B cell (primary cell): ENCODE measurements around the gene ANO2. TPM values are rescaled to one million over a fixed set of nuclear protein-coding genes. Genes with fewer than 3 reads are reported as not detected.

ENCODE experiments used
- ATAC-seq: fragments of 200-7000 bp; cut with Tn5 transposase; one replicate; pipeline ENCODE4 v1.10.0; 2021; ENCODE audit warnings: low read depth, mild to moderate bottlenecking, moderate number of reproducible peaks, moderate library complexity
- CTCF ChIA-PET: fragments of 350-600 bp; sonication (Branson Sonifier 250); formaldehyde crosslinking; loops from one replicate; lab custom pipeline; 2021; ENCODE audit warnings: antibody characterized with exemption, inconsistent platforms; lab: Charles Lee
- POLR2A ChIA-PET: fragments of 350-600 bp; sonication (Branson Sonifier 250); formaldehyde crosslinking; loops from one replicate; lab custom pipeline; 2021; ENCODE audit warnings: antibody characterized with exemption; lab: Charles Lee
- DNase-seq: peaks from one replicate; pipeline ENCODE4 v3.0.0; 2013
- H2AFZ ChIP-seq: 2 replicates; pipeline ENCODE4 v1.6.1; 2012; ENCODE audit warnings: mild to moderate bottlenecking, low read depth, low read length; ENCODE audit not compliant: insufficient read depth, poor library complexity, severe bottlenecking
- H3K27ac ChIP-seq, 2 donors: 1 replicate in 1 of 2; 2 replicates in 1 of 2; pipeline ENCODE4 v1.5.1; 2012 to 2013; ENCODE audit warnings: low read length in 2 of 2, mild to moderate bottlenecking in 2 of 2, moderate library complexity in 1 of 2
- H3K27me3 ChIP-seq, 4 experiments: fragments of 200-600 bp in 1 of 4; sonication (generic) in 1 of 4; replicated peaks in 1 of 4; 1 replicate in 2 of 4; 2 replicates in 2 of 4; pipeline versions ENCODE4 v1.6.1 to v1.7.0; 2013 to 2016; ENCODE audit warnings: low read length in 3 of 4, mild to moderate bottlenecking in 2 of 4, mixed read lengths in 1 of 4, moderate library complexity in 1 of 4; ENCODE audit not compliant: insufficient read depth in 4 of 4, control insufficient read depth in 3 of 4; ENCODE audit errors: control extremely low read depth in 1 of 4
- H3K36me3 ChIP-seq, 2 experiments: replicated peaks in 1 of 2; 1 replicate in 1 of 2; 2 replicates in 1 of 2; pipeline versions ENCODE4 v1.6.1 to v1.7.1; 2013; ENCODE audit warnings: low read length in 1 of 2; ENCODE audit not compliant: insufficient read depth in 2 of 2, control insufficient read depth in 1 of 2; ENCODE audit errors: control extremely low read depth in 1 of 2, extremely low read depth in 1 of 2
- H3K4me1 ChIP-seq, 2 donors: fragments of 200-600 bp in 1 of 2; sonication (generic) in 1 of 2; 1 replicate in 1 of 2; 2 replicates in 1 of 2; pipeline versions ENCODE4 v1.5.1 to v1.6.1; 2013 to 2017; ENCODE audit warnings: low read length in 2 of 2; ENCODE audit not compliant: control insufficient read depth in 2 of 2, insufficient read depth in 2 of 2
- H3K4me2 ChIP-seq: replicated peaks from 2 replicates; pipeline ENCODE3; 2012; ENCODE audit warnings: mild to moderate bottlenecking, low read depth, low read length; ENCODE audit not compliant: poor library complexity, severe bottlenecking
- H3K4me3 ChIP-seq, 5 experiments: fragments of 200-600 bp in 1 of 5; sonication (generic) in 1 of 5; 1 replicate in 3 of 5; 2 replicates in 2 of 5; pipeline versions ENCODE4 v1.5.1 to v1.7.0; 2011 to 2016; ENCODE audit warnings: low read length in 4 of 5, mild to moderate bottlenecking in 4 of 5, low read depth in 2 of 5, control low read depth in 1 of 5, moderate library complexity in 1 of 5; ENCODE audit not compliant: insufficient read depth in 1 of 5; ENCODE audit errors: control extremely low read depth in 1 of 5, extremely low read depth in 1 of 5
- H3K79me2 ChIP-seq: fragments of 200-600 bp; sonication (generic); one replicate; pipeline ENCODE4 v1.6.0; 2016; ENCODE audit warnings: low read length; ENCODE audit not compliant: control insufficient read depth, insufficient read depth
- H3K9ac ChIP-seq: fragments of 200-600 bp; sonication (generic); 2 replicates; pipeline ENCODE4 v1.6.1; 2017; ENCODE audit warnings: mild to moderate bottlenecking, low read length, moderate library complexity
- H3K9me3 ChIP-seq, 3 donors: one replicate each; pipeline versions ENCODE4 v1.6.1 to v1.7.1; 2013; ENCODE audit warnings: low read length in 2 of 3; ENCODE audit not compliant: control insufficient read depth in 2 of 3, insufficient read depth in 1 of 3; ENCODE audit errors: control extremely low read depth in 1 of 3
- H4K20me1 ChIP-seq: 2 replicates; pipeline ENCODE4 v1.6.0; 2012; ENCODE audit warnings: mild to moderate bottlenecking, low read length; ENCODE audit not compliant: insufficient read depth, control insufficient read depth, poor library complexity, severe bottlenecking
- H3K27ac Mint-ChIP-seq: one replicate; pipeline ENCODE4 v1.8.0; 2021; ENCODE audit warnings: mixed read lengths
- H3K27me3 Mint-ChIP-seq: one replicate; pipeline ENCODE4 v1.8.0; 2021; ENCODE audit warnings: mixed read lengths
- H3K4me1 Mint-ChIP-seq: one replicate; pipeline ENCODE4 v1.8.0; 2021; ENCODE audit warnings: mixed read lengths
- H3K4me3 Mint-ChIP-seq: one replicate; pipeline ENCODE4 v1.8.0; 2021; ENCODE audit warnings: mixed read lengths
- H3K9me3 Mint-ChIP-seq: one replicate; pipeline ENCODE4 v1.8.0; 2022; ENCODE audit warnings: mixed read lengths; ENCODE audit not compliant: insufficient read depth
- EZH2 ChIP-seq: IDR thresholded peaks from 2 replicates; pipeline ENCODE4 v1.6.1; 2012; ENCODE audit warnings: borderline replicate concordance, low read depth, mild to moderate bottlenecking, moderate library complexity, low read length; ENCODE audit not compliant: insufficient read depth, poor library complexity, severe bottlenecking
- WGBS: methylation state at CpG from one replicate; pipeline ENCODE4 v1.1.5; 2013; ENCODE audit warnings: missing lambda C conversion rate; ENCODE audit not compliant: insufficient coverage; 5-methylcytosine and 5-hydroxymethylcytosine counted together
- intact Hi-C: fragments of 100-400 bp; cut with micrococcal nuclease; formaldehyde crosslinking; loops from one replicate; pipeline ENCODE4 v1.10.0; 2022
- polyA plus RNA-seq: library from polyadenylated mRNA; depleted of rRNA; stranded (reverse); fragments of >200 nt; gene quantifications from 2 replicates; pipeline ENCODE4 v1.2.3, GENCODE V29; 2012
- total RNA-seq, 2 donors: library from RNA; stranded (reverse); fragments of 120-200 nt in 1 of 2; gene quantifications; 1 replicate in 1 of 2; 2 replicates in 1 of 2; pipeline versions ENCODE4 v1.2.3 to v1.2.4, GENCODE V29; 2013 to 2022
- TF ChIP-seq, protein P1 (sequence below): fragments of 200-600 bp; IDR thresholded peaks from one replicate; pipeline ENCODE4 v1.8.0; 2022; ENCODE audit warnings: antibody characterized with exemption, mild to moderate bottlenecking

ANO2 gene
- total and polyA plus RNA-seq, 2 donors (not counting 1 experiment from before 2014, with no cell fraction given), result not detected

DNA sequence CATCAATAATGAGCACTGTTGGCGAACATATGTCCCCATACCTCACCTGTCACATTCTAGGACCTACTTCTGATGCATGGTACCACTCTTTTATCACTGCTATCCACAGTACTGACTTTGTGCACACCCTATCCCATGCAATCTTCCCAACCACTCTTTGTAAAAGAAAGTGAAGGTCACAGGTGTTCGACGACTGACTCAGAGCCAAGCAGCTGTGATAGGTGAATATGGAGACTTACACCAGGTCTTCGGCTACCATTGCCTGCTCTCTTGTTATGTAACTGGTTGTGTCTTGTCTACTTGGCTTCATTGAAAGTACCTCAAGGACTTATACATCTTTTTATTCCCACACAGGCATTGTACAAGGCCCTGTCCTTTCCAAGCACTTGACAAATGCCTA, 169.0 kb downstream of the ANO2 start:
- no peaks in the 10 kb centered on the region for H3K27me3 ChIP-seq
- no peaks in the 10 kb centered on the region for H3K79me2 ChIP-seq
- H3K27me3 Mint-ChIP-seq, result peaks cover 18% of the 10 kb centered on the region
- H3K27ac ChIP-seq, result no peak overlapping the region
- no peak overlapping the region for H3K4me2 ChIP-seq
- POLR2A ChIA-PET, result no interaction called here
- no peaks in the 10 kb centered on the region for H3K36me3 ChIP-seq
- no peak overlapping the region for H2AFZ ChIP-seq
- H3K4me1 ChIP-seq, result no peaks in the 10 kb centered on the region
- CTCF ChIA-PET, result no interaction called here
- H3K9me3 Mint-ChIP-seq, result no peaks in the 10 kb centered on the region
- no peak overlapping the region for H3K4me3 ChIP-seq
- WGBS, result 100% methylated on average over 1 of the region's 4 CpGs
- no peaks in the 10 kb centered on the region for H3K4me1 Mint-ChIP-seq
- no peak for ATAC-seq
- intact Hi-C loops, result no loop called here
- DNase-seq, result no peak
- no peak overlapping the region for H3K9ac ChIP-seq
- no peaks in the 10 kb centered on the region for H4K20me1 ChIP-seq
- no peaks in the 10 kb centered on the region for H3K9me3 ChIP-seq
- TF ChIP-seq, protein P1, sequence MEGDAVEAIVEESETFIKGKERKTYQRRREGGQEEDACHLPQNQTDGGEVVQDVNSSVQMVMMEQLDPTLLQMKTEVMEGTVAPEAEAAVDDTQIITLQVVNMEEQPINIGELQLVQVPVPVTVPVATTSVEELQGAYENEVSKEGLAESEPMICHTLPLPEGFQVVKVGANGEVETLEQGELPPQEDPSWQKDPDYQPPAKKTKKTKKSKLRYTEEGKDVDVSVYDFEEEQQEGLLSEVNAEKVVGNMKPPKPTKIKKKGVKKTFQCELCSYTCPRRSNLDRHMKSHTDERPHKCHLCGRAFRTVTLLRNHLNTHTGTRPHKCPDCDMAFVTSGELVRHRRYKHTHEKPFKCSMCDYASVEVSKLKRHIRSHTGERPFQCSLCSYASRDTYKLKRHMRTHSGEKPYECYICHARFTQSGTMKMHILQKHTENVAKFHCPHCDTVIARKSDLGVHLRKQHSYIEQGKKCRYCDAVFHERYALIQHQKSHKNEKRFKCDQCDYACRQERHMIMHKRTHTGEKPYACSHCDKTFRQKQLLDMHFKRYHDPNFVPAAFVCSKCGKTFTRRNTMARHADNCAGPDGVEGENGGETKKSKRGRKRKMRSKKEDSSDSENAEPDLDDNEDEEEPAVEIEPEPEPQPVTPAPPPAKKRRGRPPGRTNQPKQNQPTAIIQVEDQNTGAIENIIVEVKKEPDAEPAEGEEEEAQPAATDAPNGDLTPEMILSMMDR, result no peak
- no peak for TF ChIP-seq EZH2
- no peak overlapping the region for H3K27ac Mint-ChIP-seq
- H3K4me3 Mint-ChIP-seq, result no peak overlapping the region

DNA sequence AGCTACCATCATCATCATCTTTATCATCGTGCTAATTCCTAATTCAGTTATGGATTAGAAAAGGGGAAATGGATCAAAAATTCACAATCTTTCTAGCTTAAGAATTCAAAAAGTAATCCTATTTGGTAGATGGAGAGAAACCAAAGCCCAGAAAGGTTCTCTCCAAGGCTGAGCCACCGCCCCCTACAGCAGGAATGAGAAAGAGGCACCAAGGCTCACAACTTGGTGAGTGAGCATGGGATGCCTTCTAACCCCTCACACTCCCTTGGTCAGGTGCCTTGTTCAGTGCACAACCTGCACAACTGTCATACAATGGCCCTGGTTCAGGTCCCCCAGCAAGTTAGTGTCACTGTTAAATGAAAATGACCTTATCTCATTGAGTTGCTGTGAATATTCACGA, 171.5 kb downstream of the ANO2 start:
- POLR2A ChIA-PET, result no interaction called here
- Histone ChIP-seq H3K4me3 (no peak overlapping the region), H3K4me2 (no peak overlapping the region), H3K79me2 (no peaks in the 10 kb centered on the region), H3K9me3 (no peaks in the 10 kb centered on the region), H3K9ac (no peak overlapping the region), H2AFZ (no peak overlapping the region), H3K4me1 (no peaks in the 10 kb centered on the region), H4K20me1 (no peaks in the 10 kb centered on the region), H3K27me3 (no peaks in the 10 kb centered on the region), H3K27ac (no peak overlapping the region), H3K36me3 (no peaks in the 10 kb centered on the region)
- no peak for TF ChIP-seq EZH2
- TF ChIP-seq, protein P1, result no peak
- CTCF ChIA-PET, result no interaction called here
- no peak for DNase-seq
- no peak overlapping the region for H3K27ac Mint-ChIP-seq
- WGBS, result no CpG with 5 or more reads among the region's 3 CpGs
- intact Hi-C loops, result no loop called here
- no peak for ATAC-seq
- no peak overlapping the region for H3K4me3 Mint-ChIP-seq
- H3K4me1 Mint-ChIP-seq, result no peaks in the 10 kb centered on the region
- H3K9me3 Mint-ChIP-seq, result no peaks in the 10 kb centered on the region
- H3K27me3 Mint-ChIP-seq, result peaks cover 14% of the 10 kb centered on the region
